GM19193 (cell line): ENCODE measurements around the gene RAB36.

Experiments
- POLR2A ChIP-seq: IDR thresholded peaks from 4 replicates; pipeline ENCODE4 v1.6.1; 2011; ENCODE audit not compliant: insufficient read depth, insufficient read length; ENCODE audit errors: extremely low read depth

RAB36 gene

GRCh38 chr22:23183061-23183698 is 37.9 kb downstream of the RAB36 start:
- no peak for TF ChIP-seq POLR2A

GRCh38 chr22:23184100-23184763 is 39.0 kb downstream of the RAB36 start:
- no peak for TF ChIP-seq POLR2A

- TF ChIP-seq POLR2A = no peak
These were observed 39.5 kb downstream of the RAB36 start for GRCh38 chr22:23184764-23185113.

GRCh38 chr22:23187211-23187610 is 41.9 kb downstream of the RAB36 start:
- no peak for TF ChIP-seq POLR2A

- TF ChIP-seq POLR2A = no peak
These were observed 42.8 kb downstream of the RAB36 start for GRCh38 chr22:23187871-23188700.

- TF ChIP-seq POLR2A = no peak
These were observed 45.2 kb downstream of the RAB36 start for GRCh38 chr22:23190526-23190925.

- TF ChIP-seq POLR2A = no peak
These were observed 46.9 kb downstream of the RAB36 start for GRCh38 chr22:23192133-23192532.

GRCh38 chr22:23192558-23192957 is 47.3 kb downstream of the RAB36 start:
- no peak for TF ChIP-seq POLR2A

GRCh38 chr22:23193196-23193827 is 48.0 kb downstream of the RAB36 start:
- TF ChIP-seq POLR2A = no peak

- TF ChIP-seq POLR2A = no peak
These were observed 48.6 kb downstream of the RAB36 start for GRCh38 chr22:23193882-23194281.

- no peak for TF ChIP-seq POLR2A
These were observed 50.9 kb downstream of the RAB36 start for GRCh38 chr22:23196165-23196564.

GRCh38 chr22:23197836-23198235 is 52.6 kb downstream of the RAB36 start:
- TF ChIP-seq POLR2A = no peak

- TF ChIP-seq POLR2A = no peak
These were observed 53.9 kb downstream of the RAB36 start for GRCh38 chr22:23199159-23199558.

- TF ChIP-seq POLR2A = no peak
These were observed 55.6 kb downstream of the RAB36 start for GRCh38 chr22:23200898-23201297.

GRCh38 chr22:23202812-23203451 is 57.7 kb downstream of the RAB36 start:
- no peak for TF ChIP-seq POLR2A

GRCh38 chr22:23203452-23204124 is 58.3 kb downstream of the RAB36 start:
- no peak for TF ChIP-seq POLR2A
